Esophagus muscularis mucosa (tissue), 4 donors: ENCODE measurements around the gene SPATA25. TPM values are rescaled to one million over a fixed set of nuclear protein-coding genes. Genes with fewer than 3 reads are reported as not detected.

Experiments
- DNase-seq: peaks from one replicate; pipeline ENCODE4 v3.0.0-alpha.2; 2017; ENCODE audit errors: extremely low spot score
- H3K27ac ChIP-seq, 4 donors: fragments of 200-600 bp; sonication (generic); replicated peaks in 1 of 4; 1 replicate in 3 of 4; 2 replicates in 1 of 4; pipeline ENCODE4 v1.5.1; 2016 to 2019; ENCODE audit warnings: mild to moderate bottlenecking in 1 of 4
- H3K27me3 ChIP-seq, 4 donors: fragments of 200-600 bp; sonication (generic); one replicate each; pipeline versions ENCODE4 v1.5.1 to v1.6.0; 2016 to 2019
- H3K36me3 ChIP-seq, 4 donors: fragments of 200-600 bp; sonication (generic); one replicate each; pipeline ENCODE4 v1.5.1; 2016 to 2019
- H3K4me1 ChIP-seq, 4 donors: fragments of 200-600 bp; sonication (generic); one replicate each; pipeline ENCODE4 v1.5.1; 2016 to 2019
- H3K4me3 ChIP-seq, 4 donors: fragments of 200-600 bp; sonication (generic); 1 replicate in 2 of 4; 2 replicates in 2 of 4; pipeline ENCODE4 v1.5.1; 2016 to 2019; ENCODE audit warnings: mild to moderate bottlenecking in 4 of 4, moderate library complexity in 1 of 4
- H3K9me3 ChIP-seq, 4 donors: fragments of 200-600 bp; sonication (generic); 1 replicate in 3 of 4; 2 replicates in 1 of 4; pipeline ENCODE4 v1.5.1; 2016 to 2019
- EP300 ChIP-seq: sonication (generic); formaldehyde crosslinking; IDR thresholded peaks from one replicate; pipeline ENCODE4 v1.6.1; 2017; ENCODE audit warnings: antibody characterized with exemption
- POLR2A ChIP-seq: fragments of 450-650 bp; IDR thresholded peaks from one replicate; pipeline ENCODE4 v1.6.1; 2017; ENCODE audit warnings: antibody characterized with exemption, moderate library complexity, mild to moderate bottlenecking, low read depth
- POLR2AphosphoS5 ChIP-seq, 2 donors: sonication (generic); formaldehyde crosslinking; IDR thresholded peaks; one replicate each; pipeline ENCODE4 v1.6.1; 2017; ENCODE audit warnings: antibody characterized with exemption in 2 of 2
- WGBS: methylation state at CpG from one replicate; pipeline ENCODE4 v1.1.5; 2018; 5-methylcytosine and 5-hydroxymethylcytosine counted together
- intact Hi-C: fragments of 100-400 bp; cut with DNase I; formaldehyde crosslinking; loops from one replicate; pipeline ENCODE4 v1.15.1; 2023
- total RNA-seq, 4 donors: library from RNA; depleted of rRNA; stranded (reverse); fragments of >200 nt; gene quantifications; one replicate each; pipeline versions ENCODE4 v1.1.0 to v1.2.1, GENCODE V29; 2016
- TF ChIP-seq, protein P1 (sequence below), 3 experiments: fragments of 200-600 bp in 2 of 3; fragments of 450-650 bp in 1 of 3; sonication (generic) in 2 of 3; IDR thresholded peaks; one replicate each; pipeline ENCODE4 v1.5.1; 2017 to 2019; ENCODE audit warnings: antibody characterized with exemption in 3 of 3, mild to moderate bottlenecking in 2 of 3, moderate library complexity in 1 of 3

SPATA25 gene
- total RNA-seq, 4 donors from 2014 or later = 1.7 to 4.6 (median 3.0) TPM

DNA sequence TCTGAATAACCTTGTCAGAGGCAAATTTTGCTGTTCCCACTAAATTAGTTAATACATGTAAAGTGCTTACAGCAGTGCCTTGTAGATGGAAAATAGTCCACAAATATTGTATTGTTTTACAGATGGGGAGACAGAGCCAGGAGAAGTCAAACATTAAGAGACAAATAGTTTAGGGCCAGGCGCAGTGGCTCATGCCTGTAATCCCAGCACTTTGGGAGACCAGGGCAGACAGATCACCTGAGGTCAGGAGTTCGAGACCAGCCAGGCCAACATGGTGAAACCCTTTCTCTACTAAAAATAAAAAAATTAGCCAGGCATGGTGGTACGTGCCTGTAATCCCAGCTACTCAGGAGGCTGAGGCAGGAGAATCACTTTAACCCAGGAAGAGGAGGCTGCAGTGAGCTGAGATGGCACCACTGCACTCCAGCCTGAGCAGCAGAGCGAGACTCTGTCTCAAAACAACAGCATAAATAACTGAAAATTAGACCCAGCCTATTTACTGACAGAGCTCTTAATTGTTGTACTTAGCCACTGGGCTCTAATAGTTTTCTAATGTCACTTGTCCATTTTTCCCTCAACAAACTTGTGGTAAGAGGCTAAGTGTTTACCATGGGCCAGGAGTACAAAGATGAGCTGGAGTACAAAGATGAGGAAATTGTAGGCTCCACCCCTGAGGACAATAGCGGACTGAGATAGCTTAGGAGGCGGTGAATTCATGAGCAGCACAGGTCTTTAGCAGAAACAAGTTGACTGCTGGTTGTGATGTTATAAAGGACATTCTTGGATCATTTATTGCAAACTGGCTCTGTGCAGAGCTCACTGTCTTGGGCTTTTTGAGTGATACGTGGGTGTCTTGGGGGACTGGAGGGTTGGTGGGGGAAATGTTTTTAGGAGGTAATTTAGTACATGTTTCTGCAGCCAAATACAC, 23.6 kb downstream of the SPATA25 start:
- no peak overlapping the region for H3K4me3 ChIP-seq
- H3K9me3 ChIP-seq = no peaks in the 10 kb centered on the region
- TF ChIP-seq POLR2AphosphoS5 (IDR thresholded peaks at IDR 0.05) = no peak
- TF ChIP-seq POLR2A = no peak
- no peak overlapping the region for H3K27ac ChIP-seq
- no peak for DNase-seq
- 90% methylated on average over 7 of the region's 7 CpGs for WGBS
- H3K4me1 ChIP-seq = peaks cover 0 to 18% (median 13%) of the 10 kb centered on the region in 4 donors
- no peaks in the 10 kb centered on the region for H3K36me3 ChIP-seq
- intact Hi-C loops = no loop called here
- H3K27me3 ChIP-seq = no peaks in the 10 kb centered on the region

DNA sequence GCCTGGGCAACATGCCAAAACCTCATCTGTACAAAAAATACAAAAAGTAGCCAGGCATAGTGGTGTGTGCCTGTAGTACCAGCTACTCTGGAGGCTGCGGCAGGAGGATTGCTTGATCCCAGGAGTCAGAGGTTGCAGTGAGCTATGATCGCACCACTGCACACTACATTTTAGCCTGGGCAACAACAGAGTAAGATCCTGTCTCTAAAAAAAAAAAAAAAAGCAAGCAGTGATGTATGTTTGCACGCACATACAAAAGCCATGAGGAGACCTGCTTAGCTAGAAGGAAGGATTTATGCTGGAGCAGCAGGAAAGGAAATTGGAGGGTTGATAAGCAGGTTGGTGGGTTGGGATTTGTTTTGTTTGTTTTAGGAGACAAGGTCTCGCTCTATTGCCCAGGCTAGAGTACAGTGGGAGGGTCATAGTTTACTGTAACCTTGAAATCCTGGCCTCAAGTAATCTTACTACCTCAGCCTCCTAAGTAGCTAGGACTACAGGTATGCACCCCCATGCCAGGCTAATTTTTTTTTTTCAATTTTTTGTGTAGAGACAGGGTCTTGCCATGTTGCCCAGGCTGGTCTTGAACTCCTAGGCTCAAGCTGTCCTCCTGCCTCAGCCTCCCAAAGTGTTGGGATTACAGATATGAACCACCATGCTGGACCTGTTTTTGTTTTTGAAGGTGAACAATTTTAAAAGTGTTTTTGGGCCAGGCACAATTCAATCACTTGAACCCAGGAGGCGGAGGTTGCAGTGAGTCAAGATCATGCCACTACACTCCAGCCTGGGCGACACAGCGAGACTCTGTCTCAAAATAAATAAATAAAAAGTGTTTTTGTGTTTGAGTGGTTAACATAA, 26.0 kb downstream of the SPATA25 start:
- H3K27me3 ChIP-seq = no peaks in the 10 kb centered on the region
- TF ChIP-seq POLR2AphosphoS5 (IDR thresholded peaks at IDR 0.05) (no peak), EP300 (no peak), POLR2A (no peak)
- TF ChIP-seq, protein P1, sequence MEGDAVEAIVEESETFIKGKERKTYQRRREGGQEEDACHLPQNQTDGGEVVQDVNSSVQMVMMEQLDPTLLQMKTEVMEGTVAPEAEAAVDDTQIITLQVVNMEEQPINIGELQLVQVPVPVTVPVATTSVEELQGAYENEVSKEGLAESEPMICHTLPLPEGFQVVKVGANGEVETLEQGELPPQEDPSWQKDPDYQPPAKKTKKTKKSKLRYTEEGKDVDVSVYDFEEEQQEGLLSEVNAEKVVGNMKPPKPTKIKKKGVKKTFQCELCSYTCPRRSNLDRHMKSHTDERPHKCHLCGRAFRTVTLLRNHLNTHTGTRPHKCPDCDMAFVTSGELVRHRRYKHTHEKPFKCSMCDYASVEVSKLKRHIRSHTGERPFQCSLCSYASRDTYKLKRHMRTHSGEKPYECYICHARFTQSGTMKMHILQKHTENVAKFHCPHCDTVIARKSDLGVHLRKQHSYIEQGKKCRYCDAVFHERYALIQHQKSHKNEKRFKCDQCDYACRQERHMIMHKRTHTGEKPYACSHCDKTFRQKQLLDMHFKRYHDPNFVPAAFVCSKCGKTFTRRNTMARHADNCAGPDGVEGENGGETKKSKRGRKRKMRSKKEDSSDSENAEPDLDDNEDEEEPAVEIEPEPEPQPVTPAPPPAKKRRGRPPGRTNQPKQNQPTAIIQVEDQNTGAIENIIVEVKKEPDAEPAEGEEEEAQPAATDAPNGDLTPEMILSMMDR (IDR thresholded peaks at IDR 0.05) = no peak
- no peak for DNase-seq
- H3K27ac ChIP-seq = no peak overlapping the region
- 95% methylated on average over 7 of the region's 7 CpGs for WGBS
- peaks cover 9 to 25% (median 19%) of the 10 kb centered on the region in 4 donors for H3K4me1 ChIP-seq
- H3K4me3 ChIP-seq = no peak overlapping the region
- no peaks in the 10 kb centered on the region for H3K36me3 ChIP-seq
- no peaks in the 10 kb centered on the region for H3K9me3 ChIP-seq
- intact Hi-C loops = no loop called here

DNA sequence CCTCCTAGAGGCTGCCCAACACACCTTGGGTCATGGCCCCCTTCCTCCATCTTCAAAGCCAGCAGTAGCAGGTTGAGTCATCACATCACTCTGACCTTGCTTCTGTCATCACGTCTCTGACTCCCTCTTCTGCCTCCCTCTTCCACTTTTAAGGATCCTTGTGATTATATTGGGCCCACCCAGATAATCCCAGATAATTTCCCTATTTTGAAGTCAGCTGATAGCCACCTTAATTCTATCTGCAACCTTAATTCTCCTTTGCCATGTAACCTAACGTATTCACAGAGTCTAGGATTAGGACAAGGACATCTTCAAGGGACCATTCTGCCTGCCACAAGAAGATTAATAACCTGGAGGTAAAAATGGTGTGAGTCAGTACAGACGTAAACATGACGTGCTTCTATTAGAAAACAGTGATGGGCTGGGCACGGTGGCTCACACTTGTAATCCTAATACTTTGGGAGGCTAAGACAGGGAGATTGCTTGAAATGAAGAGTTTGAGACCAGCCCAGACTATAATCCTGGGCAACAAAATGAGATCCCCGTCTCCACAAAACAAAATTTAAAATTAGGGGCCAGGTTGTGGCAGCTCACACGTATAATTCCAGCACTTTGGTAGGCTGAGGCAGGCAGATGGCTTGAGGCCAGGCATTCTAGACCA, 26.7 kb downstream of the SPATA25 start:
- DNase-seq = no peak
- no peaks in the 10 kb centered on the region for H3K27me3 ChIP-seq
- no peak overlapping the region for H3K27ac ChIP-seq
- H3K4me3 ChIP-seq = no peak overlapping the region
- TF ChIP-seq POLR2AphosphoS5 (IDR thresholded peaks at IDR 0.05) = no peak
- TF ChIP-seq EP300 = no peak
- no peak for TF ChIP-seq POLR2A
- TF ChIP-seq, protein P1 (IDR thresholded peaks at IDR 0.05) = no peak
- intact Hi-C loops = no loop called here
- H3K36me3 ChIP-seq = no peaks in the 10 kb centered on the region
- no peaks in the 10 kb centered on the region for H3K9me3 ChIP-seq
- H3K4me1 ChIP-seq = peaks cover 17 to 32% (median 27%) of the 10 kb centered on the region in 4 donors
- WGBS = 73% methylated on average over 7 of the region's 7 CpGs

DNA sequence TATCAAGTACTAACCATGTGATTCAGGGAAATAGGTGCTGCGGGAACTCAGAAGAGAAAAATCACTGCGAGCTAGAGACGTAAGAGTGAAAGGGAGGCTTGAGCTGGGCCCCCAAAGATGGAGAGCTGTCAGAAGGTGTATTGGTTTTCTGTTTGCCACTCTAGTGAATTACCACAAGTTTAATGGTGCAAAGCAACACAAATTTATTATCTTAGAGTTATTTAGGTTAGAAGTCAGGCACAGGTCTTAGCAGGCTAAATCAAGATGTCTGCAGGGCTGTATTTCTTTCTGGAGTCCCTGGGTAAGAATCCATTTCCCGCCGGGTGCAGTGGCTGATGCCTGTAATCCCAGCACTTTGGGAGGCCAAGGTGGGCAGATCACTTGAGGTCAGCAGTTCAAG, 27.5 kb downstream of the SPATA25 start:
- no peak for TF ChIP-seq EP300
- no peak for TF ChIP-seq POLR2A
- no peak for TF ChIP-seq POLR2AphosphoS5 (IDR thresholded peaks at IDR 0.05)
- TF ChIP-seq, protein P1 (IDR thresholded peaks at IDR 0.05) = no peak
- 94% methylated on average over 5 of the region's 5 CpGs for WGBS

More for the DNA sequence above, 27.5 kb downstream of the SPATA25 start:
- Histone ChIP-seq H3K27me3 (no peaks in the 10 kb centered on the region), H3K9me3 (no peaks in the 10 kb centered on the region), H3K4me3 (no peak overlapping the region), H3K27ac (no peak overlapping the region), H3K36me3 (peaks cover 0 to 2% (median under 1%) of the 10 kb centered on the region in 4 donors), H3K4me1 (peaks cover 25 to 40% (median 34%) of the 10 kb centered on the region in 4 donors)
- intact Hi-C loops = no loop called here
- no peak for DNase-seq
